Inflammatory macrophage (primary cell): ENCODE measurements around the gene SLC8A2.
A peak's percentile ranks its signal among the peaks of the same experiment; 100 is the strongest.
"Not testable (repeated sequence)": the region's sequence is repeated elsewhere in the genome, so short reads cannot be mapped to it uniquely, and the experiment has no call there.

Experiments used
- DNase-seq, 2 donors: peaks; one replicate each; pipeline ENCODE4 v3.0.0-alpha.2; 2020 to 2022

SLC8A2 gene

DNA sequence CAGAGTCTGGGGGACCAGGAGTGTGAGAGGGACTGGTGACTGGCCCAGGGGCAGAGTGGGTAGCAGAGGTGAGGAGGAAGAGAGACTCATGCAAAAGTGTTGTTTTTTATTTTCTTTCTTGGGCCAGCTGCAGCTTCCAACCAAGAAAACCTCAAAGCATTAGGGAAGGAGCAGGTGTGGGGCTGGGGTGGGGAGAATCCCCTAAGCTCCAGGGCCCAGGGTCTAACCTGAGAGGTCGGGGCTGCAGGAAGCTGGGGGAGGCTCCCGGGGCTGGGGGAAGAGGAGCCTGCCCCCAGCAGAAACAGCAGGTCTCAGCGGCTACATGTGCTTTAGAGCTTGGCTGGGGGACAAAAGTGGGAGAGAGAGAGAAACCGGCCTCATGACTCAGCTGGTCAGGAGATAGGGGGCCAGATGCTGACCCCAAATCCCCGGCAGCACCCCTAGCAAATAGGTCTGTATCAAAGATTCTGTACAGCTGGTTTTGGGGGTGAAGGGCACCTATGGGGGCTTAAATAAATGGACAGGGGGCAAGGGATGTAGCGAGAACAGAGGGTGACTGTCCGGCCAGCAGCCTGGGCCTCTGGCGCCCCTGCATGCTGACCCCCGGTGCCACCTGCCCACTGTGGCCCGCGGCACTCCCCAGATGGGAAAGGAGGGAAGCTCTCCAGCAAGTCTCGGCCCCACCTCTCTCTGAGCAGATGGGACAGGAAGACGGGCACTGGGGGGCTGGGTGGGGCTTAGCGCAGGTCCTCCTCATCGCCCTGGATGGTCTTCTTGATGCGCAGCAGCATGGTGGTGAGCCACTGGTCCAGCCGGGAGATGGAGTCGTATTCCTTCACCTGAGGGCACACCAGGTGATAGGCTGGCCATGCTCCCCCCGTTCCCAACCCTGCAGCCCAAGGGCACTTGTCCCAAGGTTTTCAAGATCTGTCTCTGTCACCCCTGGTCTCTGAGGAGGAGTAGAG lies 16.1 kb upstream of the SLC8A2 start:
- no peak for DNase-seq

DNA sequence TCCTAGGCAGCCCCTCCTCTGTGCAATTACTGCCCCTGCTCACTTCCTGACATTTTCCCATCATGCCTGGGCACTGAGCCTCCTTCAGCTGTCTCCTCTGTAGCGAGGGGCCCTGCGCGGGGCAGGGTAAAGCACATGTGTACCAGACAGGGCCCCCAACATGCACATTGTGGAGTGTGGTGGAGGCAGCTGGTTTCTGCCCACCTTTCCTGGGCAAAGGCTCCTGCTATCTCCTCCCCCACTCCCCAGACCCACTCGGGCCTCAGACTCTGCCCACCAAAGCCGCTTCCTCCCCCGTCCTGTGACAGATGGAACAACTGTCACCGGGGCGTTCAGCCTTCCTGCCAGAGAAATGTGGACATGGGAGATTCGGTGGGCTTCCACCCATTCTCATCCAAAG lies 15.2 kb upstream of the SLC8A2 start:
- DNase-seq: no peak

DNA sequence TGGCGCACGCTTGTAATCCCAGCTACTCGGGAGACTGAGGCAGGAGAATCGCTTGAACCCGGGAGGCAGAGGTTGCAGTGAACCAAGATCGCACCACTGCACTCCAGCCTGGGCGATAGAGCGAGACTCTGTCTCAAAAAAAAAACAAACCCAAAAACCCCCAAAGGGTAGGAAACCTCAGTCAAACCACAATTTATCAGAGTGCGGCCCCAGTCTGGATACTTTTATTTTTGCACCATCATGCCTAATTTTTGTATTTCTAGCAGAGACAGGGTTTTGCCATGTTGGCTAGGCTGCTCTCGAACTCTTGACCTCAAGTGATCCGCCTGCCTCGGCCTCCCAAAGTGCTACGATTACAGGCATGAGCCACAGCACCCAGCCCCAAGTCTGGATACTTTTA lies 14.5 kb upstream of the SLC8A2 start:
- DNase-seq: not testable (repeated sequence)

DNA sequence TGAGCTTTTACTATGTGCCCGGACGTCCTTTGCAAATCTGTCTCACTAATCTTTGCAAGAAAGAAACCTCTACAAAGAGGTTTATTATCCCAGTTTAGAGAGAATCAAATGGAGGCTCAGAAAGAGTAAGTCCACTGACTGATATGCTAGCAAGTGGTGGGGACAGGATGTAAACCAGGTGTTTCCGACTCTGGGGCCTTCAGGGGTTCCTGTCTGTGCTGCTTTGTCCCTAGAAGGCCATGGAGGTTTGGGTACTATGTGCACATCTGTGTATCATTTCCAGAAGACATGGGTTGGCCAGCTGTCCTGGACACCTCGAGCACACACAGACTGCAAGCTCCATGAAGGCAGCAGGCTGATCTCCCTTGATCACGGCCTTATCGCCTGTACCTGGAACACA lies 13.5 kb upstream of the SLC8A2 start:
- no peak for DNase-seq

DNA sequence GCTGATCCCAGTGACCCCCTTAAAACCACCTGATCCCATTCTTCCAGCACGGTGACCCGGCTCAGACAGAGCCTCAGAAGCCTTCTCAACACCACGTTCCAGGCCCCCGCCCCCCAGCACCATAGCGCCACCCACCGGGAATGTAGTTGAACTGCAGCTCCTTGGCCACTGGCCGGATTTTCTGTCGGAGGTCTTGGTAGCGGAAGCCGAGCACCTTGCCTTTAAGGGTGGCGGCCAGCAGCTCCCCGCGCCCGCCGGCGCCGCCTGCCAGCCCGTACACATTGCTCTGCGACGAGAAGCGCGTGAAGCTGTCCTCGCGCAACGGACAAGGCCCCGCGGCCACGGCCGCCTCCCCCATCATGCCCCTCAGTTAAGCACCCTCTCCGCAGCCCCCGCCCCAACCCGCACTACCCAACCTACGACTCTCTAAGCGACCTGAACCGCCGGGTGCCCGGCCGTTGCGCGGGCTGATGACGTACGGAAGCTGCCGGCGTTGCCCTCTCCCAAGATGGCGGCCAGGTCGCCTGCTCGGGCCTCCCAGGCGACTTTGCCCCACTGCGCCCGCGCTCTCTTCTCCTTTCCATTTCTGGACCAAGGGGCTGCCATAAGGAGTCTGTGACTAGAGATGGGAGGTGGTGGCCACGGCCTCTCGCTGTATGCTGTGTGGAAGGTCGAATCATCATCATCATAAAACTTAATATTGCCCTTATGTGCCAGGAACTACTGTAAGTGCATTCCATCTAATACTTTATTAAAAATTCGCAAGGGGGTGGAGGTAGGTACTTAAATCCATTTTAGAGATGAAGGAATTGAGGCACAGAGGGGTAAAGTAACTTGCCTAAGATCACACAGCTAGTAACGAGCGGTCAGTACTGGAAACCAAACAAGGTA lies 12.4 kb upstream of the SLC8A2 start, which contains the start of gene KPTN:
TSS of gene KPTN (minus strand) at position 420 of the 891 bp plus-strand sequence. CDS start at position 361, 59 bp downstream.
- peak; percentile 89 to 92 for DNase-seq

DNA sequence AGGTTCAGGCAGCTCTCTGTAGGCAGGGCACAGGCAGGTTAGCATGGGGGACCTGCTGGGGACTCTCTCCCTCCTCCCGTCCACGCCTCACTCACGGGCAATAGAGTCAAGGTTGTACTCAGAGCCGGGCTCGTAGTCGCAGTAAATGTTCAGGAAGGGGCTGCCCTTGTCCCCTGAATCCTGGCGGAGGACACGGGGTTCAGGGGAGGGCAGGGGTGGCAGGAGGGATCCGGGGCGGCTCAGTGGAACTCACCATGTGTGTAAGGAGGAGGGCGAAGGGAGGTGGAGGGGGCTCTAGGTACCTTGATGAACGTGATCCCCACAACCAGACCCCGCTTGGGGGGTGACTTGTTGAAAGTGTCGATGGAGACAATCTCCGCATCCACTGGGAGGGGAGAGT lies 11.5 kb upstream of the SLC8A2 start:
- DNase-seq: no peak

DNA sequence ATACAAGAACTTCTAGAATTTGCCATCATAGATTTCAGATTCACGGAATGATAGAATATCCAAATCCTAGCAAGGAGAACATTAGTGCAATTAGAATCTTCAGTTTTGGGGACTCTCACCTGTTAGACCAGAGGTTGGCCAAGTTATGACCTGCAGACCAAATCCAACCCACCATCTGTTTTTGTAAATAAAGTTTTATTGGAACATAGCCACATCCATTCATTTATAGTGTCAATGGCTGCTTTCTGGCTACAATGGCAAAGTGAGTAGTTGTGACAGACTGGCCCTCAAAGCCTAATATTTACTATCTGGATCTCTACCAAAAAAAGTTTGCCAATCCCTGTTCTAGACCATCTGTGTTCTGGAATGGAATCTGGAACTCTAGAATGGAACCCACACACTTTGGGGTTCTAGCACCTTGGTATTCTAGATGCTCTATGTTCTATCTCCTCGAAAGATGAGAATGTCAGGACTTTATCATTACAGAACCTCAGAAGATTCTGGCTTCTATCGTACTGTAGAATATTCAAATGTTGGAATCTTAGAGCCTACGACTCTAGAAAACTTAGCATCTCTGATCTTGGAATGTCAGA lies 9.9 kb upstream of the SLC8A2 start:
- no peak for DNase-seq

DNA sequence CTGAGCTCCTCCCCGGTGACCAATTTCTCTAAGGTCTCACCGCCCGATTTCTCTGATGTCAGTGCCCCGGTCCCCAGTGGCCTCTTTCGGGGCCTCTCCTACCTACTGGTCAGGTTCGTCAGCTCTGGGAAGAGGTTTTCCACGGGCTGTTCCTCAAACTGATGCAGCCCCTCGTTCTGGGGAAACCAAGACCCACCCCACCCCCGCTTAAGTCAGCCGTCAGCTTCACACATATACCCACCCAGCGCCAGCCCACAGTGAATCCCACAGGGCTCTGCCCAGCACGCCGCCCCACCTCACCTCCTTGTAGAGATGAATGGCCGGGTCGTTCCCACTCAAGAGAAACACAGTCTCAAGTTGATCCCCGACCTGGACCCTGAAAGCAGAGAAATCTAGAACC lies 9.0 kb upstream of the SLC8A2 start:
- DNase-seq: no peak

DNA sequence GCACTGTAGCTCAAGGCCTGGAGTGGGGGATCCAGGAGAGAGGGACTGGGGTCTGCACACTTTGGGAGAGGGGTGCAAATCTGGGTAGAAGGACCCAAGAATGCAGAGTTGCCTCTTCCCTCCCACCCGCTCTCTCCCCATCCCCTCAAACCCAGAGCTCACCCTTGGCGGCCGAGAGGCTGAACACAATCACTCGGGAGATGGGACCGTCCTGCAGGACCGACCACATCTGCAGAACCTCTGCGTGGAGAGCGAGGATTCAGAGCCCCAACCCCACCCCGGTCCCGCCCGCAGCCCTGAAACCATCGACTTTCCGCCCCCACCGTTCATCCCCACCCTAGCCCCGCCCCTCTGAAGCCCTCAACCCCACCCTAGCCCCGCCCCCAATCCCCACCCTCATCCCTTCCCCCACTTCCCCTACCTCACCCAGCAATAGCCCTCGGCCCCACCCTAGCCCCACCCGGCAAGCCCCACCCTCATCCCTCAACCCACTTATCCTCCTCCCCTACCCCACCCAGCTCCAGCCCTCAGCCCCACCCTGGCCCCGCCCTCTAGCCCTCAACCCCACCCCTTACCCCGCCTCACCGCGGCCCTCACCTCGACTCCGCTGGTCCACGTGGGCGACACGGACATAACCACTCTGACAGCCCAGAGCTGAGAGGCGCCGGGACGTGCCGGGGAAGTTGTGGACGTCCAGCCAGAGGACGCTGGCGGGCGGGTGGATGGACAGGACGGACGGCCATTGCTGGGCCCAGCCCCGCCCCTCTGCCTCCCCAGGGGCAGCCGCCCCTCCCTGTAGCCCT lies 8.2 kb upstream of the SLC8A2 start:
- peak; percentile 13 to 59 for DNase-seq

DNA sequence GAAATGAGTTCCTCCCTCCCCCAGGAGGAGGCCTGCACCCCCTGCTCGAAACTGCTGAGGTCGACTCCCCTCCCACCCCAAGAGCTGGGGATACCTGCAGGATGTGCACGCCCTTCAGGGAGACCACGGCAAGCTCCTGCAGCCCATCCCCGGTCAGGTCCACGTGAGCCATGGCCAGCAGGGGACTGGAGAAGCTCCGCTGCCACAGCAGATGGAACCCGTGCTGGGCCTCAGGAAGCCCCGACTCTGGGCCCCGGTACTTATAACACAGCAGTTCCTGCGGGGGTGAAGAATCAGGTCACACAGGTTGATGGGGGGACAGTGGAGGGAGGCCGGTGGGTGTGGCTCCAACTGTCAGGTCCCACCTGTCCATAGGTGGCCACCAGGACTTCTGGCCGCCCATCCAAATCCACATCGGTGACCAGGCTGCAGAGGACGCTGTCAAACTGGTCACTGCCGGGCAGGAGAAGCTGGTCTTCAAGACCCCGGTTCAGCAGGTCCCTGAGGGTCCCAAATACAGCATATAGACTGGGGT lies 4.8 kb upstream of the SLC8A2 start:
- DNase-seq: no peak

DNA sequence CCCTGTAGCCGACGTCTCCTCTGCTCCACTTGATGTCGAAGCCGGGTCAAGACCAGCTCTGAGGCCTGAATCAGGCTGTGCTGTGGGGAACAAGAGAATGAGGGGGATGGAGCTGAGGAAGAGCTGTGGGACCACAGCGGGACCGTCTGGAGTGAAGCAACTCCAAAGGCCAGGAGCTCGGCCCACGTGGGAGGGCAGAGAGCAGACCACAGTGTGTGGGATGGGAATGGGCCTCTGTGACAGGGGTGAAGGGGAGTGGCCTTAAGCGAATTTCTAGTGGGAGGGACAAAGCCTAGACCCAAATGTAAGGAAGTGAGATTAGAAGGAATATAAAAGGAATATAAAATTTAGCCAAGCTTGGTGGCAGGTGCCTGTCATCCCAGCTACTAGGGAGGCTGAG lies 3.8 kb upstream of the SLC8A2 start:
- peak; percentile 83 to 91 for DNase-seq

DNA sequence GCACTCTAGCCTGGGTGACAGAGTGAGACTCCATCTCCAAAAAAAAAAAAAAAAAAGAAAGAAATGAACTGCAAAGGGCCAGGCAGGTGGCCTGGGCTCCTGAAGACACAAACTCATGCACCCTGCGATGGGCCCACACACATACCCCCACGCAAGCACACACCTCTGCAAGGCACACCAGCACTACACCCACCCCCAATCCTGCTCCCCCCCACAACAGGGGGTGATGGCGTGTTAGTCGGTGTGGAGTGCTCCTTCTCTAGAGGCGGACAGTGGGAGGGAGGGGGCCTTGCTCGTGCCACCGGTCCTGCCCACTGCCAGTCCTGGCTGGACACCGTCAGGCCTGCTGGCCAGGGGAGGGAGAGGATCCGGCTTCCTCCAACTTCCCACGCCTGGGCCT lies 1.6 kb upstream of the SLC8A2 start:
- no peak for DNase-seq

DNA sequence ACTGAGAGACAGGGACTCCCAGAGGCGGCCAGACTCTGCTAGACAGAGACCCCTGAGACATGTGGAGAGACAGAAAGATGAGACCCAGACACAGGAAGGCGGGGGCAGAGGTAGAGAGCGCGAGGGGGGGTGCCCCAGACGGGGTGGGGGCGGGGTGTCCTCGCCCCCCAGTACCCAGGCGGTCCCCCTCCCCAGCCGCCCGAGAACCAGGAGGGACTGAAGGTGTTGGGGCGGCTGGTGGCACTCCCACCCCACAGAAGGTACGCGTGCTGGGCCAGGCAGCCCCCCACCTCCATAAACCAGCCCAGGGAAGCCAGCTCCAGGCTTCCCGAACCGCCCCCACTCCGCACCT lies 336 bp downstream of the SLC8A2 start:
- no peak for DNase-seq

DNA sequence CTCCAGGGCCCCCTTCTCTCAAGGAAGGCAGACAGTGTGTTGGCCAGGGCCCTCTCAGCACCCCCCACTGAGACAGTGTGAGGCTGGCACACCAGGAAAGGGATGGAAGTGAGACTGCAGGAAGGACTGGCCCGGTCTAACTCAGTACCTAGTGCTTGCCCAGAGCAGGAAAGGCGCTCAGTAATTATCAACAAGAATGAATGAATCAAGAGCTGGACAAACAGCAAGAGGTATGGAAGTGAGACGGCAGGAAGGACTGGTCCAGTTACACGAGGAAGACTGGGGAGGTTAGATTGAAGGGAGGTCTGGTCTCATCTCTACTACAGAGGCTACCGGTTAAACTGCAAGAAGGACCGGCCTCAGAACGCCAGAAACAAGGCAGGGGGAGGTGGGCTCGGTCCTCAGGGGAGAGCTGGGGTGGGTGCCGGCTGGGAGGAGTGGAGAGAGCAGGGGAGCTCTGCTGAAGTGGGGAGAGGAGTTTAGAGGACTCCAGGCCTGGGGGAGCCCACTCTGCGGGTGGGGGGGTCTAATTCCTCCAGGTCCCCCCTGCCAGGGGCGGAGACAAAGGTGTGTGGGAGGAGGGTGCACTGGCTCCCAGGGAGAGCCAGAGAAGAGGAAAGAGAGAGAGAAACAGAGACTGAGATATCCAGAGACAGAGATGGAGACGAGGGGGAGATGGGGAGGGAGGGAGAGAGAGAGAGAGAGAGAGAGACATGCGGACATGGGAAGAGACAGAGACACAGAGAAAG lies 1.1 kb downstream of the SLC8A2 start:
- DNase-seq: no peak

DNA sequence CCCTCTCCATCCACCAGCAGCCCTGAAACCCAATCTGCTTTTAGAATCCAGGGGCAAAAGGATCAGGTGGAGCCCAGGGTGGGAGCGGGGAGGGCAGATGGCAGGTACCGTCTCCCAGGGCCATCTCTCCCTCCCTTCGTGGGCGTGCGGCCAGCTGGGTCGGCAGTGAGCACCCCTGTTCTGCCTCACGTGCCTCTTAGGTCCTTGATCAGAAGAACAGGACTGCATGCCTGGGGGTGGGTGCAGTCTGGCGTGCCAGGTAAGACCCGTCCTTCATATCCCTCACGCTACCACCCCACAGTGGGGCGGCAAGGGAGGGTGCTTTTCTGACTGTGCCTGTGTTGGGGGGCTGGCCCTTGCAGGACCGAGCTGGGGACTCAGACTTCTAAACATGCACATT lies 2.0 kb downstream of the SLC8A2 start:
- DNase-seq: no peak

DNA sequence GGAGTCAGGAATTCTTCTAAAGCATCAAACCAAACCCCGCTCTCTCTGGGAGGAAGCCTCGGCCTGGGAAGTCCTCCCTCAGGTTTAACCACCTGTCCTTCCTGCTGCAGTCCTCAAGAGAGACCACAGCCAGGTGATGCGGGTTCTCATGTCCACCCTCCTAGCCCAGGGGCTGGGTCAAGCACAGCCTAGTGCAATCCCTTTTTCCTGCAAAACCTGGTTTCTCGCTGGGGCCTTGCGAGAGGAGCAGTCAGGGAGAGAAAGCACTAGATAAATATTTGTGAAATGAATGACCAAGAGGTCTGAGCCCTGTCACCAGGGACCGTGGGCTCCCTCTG lies 2.4 kb downstream of the SLC8A2 start:
- no peak for DNase-seq

DNA sequence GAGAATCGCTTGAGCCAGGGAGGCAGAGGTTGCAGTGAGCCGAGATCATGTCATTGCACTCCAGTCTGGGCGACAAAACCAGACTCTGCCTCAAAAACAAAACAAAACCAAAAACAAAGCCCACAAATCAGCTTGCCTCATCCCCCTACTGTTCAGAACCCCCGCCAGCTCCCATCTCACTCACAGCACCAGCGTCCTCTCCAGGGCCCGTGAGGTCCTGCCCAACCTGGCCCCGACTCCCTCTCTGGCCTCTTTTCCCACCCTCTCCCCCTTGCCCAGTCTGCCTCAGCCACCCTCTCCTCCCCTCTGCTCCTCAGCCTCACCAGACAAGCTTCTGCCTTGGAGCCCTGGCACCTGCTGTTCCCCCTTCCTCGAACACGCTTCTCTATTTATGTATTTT lies 3.8 kb downstream of the SLC8A2 start:
- DNase-seq: no peak

DNA sequence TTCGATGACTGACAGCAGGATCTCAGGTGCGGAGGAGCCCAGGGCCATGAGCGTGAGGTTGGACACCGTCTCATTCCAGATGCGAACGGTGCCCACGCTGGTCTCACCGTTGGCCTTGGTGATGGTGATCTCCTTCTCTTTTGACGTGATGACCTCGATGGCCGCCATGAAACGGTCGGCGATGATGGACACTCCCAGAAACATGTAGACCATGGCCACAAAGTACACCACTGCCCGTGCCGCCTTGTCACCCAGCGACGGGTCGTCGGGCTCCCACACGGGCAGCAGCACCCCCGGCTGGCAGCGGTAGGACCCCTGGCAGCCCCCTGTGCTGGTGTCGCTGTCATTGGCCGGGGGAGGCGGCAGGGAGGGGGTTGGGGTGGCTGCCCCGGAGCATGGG lies 5.7 kb downstream of the SLC8A2 start:
- DNase-seq: no peak

DNA sequence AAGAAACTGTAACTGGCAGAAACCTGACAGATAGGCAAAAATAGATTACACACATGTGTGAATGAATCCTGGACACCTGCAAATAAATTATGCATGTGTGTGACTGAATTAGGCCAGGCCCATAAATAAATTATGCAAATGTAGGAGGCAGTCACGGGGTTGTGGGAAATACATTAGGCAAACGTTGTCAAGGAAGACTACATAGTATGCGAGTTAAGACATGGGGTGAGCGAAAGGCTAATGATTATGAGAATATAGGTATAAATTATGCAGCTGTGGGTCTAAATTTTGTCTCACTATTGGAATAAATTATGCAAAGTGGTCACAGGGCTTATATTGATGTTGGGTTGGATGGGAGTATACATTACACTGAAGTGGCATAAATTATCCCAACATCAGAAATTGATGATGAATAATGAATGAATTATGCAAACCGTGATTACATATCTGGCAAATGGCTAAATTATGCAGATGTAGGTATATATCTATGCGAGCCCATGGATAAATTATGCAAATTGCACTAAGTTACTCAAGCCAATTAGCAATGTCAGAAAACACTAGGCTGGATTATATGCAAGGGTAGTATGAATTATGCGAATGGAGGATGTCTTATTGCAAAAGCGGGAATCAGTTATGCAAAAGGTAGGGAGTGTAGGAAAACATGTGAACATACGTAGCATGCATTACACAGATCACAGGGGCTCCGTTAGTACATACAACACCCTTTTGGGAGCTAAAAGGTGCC lies 6.8 kb downstream of the SLC8A2 start:
- no peak for DNase-seq

DNA sequence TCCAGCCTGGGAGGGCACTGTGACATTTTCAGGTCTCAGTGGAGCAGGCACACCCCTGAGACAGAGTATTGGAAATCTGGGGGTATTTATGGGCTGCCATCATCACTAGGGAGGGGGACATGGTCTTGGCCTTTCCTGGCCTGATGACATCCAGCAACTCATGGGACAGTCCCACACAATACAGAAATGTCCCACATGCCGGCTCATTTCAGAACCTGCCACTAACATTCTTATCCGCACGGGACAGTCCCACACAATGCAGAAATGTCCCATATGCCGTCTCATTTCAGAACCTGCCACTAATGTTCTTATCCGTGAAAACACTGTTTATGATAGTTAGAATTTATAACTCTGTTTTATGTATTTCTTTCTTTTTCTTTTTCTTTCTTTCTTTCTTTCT lies 9.8 kb downstream of the SLC8A2 start:
- no peak for DNase-seq

DNA sequence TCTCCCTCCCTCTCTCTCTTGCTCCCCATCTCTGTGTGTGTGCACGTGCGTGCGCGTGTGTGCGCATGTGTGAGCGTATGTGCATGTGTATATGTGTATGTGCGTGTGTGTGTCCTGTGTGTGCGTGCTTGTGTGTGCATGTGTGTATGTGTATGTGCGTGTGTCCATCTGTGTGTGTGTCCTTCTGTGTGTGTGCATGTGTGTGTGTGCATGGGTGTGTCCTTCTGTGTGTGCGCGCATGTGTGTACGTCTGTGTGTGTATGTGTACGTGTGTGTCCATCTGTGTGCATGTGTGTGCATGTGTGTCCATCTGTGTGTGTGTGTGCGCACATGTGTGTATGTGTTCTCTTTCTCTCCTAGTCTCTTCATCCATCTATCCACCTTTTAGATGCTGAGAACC lies 12.2 kb downstream of the SLC8A2 start:
- no peak for DNase-seq
